Measurements from ENCODE around the gene TMEM209. TPM values are rescaled to one million over a fixed set of nuclear protein-coding genes. Genes with fewer than 3 reads are reported as not detected.
"Not testable (repeated sequence)": the region's sequence is repeated elsewhere in the genome, so short reads cannot be mapped to it uniquely, and the experiment has no call there.

Gene TMEM209
- total RNA-seq, 1 donor from 2014 or later: 21.7 TPM

DNA sequence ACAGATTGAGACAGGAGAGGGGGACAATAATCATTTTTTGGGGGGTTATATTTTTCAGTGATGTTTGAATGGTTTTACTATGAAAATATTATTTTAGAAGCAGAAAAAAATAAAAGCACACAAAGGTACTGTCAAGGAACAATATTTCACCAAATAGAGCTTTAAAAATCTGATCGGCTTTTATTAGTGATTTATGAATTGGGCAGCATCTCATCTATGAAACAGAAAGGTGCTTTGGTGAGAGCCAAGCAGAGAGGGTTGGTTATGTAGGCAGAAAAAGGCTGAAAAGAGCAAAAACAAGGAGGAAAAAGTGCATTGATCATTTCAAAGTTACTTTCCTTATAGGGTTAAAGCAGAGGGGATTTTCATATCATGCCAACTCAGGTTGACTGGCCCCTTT is 35.0 kb upstream of the TMEM209 start:
- Histone ChIP-seq H3K27me3 (ENCODE audit: low read depth) (no peaks in the 10 kb centered on the region), H3K4me1 (no peaks in the 10 kb centered on the region), H3K4me3 (no peak overlapping the region), H3K9me3 (no peaks in the 10 kb centered on the region), H3K36me3 (no peaks in the 10 kb centered on the region), H3K27ac (no peak overlapping the region)
- TF ChIP-seq, protein P1, sequence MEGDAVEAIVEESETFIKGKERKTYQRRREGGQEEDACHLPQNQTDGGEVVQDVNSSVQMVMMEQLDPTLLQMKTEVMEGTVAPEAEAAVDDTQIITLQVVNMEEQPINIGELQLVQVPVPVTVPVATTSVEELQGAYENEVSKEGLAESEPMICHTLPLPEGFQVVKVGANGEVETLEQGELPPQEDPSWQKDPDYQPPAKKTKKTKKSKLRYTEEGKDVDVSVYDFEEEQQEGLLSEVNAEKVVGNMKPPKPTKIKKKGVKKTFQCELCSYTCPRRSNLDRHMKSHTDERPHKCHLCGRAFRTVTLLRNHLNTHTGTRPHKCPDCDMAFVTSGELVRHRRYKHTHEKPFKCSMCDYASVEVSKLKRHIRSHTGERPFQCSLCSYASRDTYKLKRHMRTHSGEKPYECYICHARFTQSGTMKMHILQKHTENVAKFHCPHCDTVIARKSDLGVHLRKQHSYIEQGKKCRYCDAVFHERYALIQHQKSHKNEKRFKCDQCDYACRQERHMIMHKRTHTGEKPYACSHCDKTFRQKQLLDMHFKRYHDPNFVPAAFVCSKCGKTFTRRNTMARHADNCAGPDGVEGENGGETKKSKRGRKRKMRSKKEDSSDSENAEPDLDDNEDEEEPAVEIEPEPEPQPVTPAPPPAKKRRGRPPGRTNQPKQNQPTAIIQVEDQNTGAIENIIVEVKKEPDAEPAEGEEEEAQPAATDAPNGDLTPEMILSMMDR (IDR thresholded peaks at IDR 0.05): no peak
- ATAC-seq (no peak), DNase-seq (no peak)
- intact Hi-C loops (cut with DNase I): no loop called here

GRCh38 chr7:130236361-130236760 is 31.2 kb upstream of the TMEM209 start:
- ATAC-seq; H3K4me3 ChIP-seq; H3K27ac ChIP-seq; H3K9me3 ChIP-seq; H3K36me3 ChIP-seq; H3K4me1 ChIP-seq; intact Hi-C loops (cut with DNase I); H3K27me3 ChIP-seq (ENCODE audit: low read depth); DNase-seq: not testable (repeated sequence)

DNA sequence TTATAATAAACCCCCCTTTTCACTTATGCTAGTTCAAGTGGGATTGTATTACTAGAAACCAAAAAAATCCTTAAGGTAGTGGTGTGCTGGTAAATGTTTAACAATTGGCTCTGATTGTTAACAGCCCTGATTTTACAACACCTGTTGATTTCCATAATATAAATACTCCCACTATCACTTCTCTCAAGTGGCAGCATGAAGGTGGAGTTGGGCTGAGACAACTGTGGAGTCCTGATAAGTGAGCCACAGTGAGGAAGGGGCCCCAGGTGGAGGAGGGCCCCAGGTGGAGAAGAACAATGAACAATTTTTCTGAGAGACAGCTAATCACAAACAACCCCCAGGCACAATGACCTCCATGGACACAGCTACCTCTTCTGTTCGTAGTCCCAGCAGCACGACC is 28.9 kb upstream of the TMEM209 start:
- Histone ChIP-seq H3K27ac (no peak overlapping the region), H3K9me3 (no peaks in the 10 kb centered on the region), H3K4me3 (no peak overlapping the region), H3K27me3 (ENCODE audit: low read depth) (no peaks in the 10 kb centered on the region), H3K4me1 (no peaks in the 10 kb centered on the region), H3K36me3 (no peaks in the 10 kb centered on the region)
- ATAC-seq (no peak), DNase-seq (no peak)
- TF ChIP-seq, protein P1 (IDR thresholded peaks at IDR 0.05): no peak
- intact Hi-C loops (cut with DNase I): no loop called here

DNA sequence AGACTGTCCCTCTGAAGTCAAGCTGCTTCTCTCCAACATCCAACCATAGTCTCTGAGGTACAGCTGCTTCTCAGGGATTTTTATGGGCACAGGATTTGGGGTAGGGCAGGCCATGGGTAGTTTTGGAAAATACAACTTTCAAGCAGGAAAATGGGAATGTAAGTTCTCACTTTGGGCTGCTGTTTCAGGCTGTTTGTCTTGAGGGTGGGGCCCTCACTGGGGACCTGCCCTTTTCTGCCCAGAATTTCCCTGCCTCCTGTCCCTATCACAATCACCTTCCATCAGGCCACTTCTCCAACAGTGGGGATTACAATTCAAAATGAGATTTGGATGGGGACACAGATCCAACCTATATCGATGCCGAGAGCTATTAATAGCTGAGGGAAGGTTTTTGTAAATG is 27.0 kb upstream of the TMEM209 start:
- Histone ChIP-seq H3K36me3 (no peaks in the 10 kb centered on the region), H3K4me1 (no peaks in the 10 kb centered on the region), H3K27me3 (ENCODE audit: low read depth) (no peaks in the 10 kb centered on the region), H3K4me3 (no peak overlapping the region), H3K27ac (no peak overlapping the region), H3K9me3 (no peaks in the 10 kb centered on the region)
- DNase-seq: no peak
- TF ChIP-seq, protein P1 (IDR thresholded peaks at IDR 0.05): no peak
- intact Hi-C loops (cut with DNase I): no loop called here
- no peak for ATAC-seq

GRCh38 chr7:130231792-130232191 is 26.6 kb upstream of the TMEM209 start:
- H3K27ac ChIP-seq: no peak overlapping the region
- ATAC-seq: no peak
- no peaks in the 10 kb centered on the region for H3K27me3 ChIP-seq (ENCODE audit: low read depth)
- H3K4me1 ChIP-seq: no peaks in the 10 kb centered on the region
- intact Hi-C loops (cut with DNase I): no loop called here
- DNase-seq: no peak
- H3K9me3 ChIP-seq: no peaks in the 10 kb centered on the region
- H3K4me3 ChIP-seq: no peak overlapping the region
- no peaks in the 10 kb centered on the region for H3K36me3 ChIP-seq
- TF ChIP-seq, protein P1 (IDR thresholded peaks at IDR 0.05): no peak

DNA sequence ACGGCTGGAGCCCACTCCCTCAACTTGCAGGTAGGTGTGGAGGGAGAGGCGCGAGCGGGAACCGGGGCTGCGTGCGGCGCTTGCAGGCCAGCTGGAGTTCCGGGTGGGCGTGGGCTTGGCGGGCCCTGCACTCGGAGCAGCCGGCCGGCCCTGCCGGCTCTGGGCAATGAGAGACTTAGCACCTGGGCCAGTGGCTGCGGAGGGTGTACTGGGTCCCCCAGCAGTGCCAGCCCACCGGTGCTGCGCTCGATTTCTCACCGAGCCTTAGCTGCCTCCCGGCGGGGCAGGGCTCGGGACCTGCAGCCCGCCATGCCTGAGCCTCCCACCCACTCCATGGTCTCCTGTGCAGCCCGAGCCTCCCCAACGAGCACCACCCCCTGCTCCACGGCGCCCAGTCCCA is 24.8 kb upstream of the TMEM209 start:
- H3K27me3 ChIP-seq (ENCODE audit: low read depth); H3K4me3 ChIP-seq; intact Hi-C loops (cut with DNase I); H3K27ac ChIP-seq; H3K4me1 ChIP-seq; ATAC-seq; H3K36me3 ChIP-seq; DNase-seq; H3K9me3 ChIP-seq: not testable (repeated sequence)

All from lower lobe of right lung (tissue), 2 donors.